K562 (cell line): Measurements from ENCODE around the gene AGPAT4. TPM values are rescaled to one million over a fixed set of nuclear protein-coding genes. Genes with fewer than 3 reads are reported as not detected.
A peak's percentile ranks its signal among the peaks of the same experiment; 100 is the strongest.

ENCODE experiments used
- DPF2 ChIP-seq: fragments of 450-650 bp; IDR thresholded peaks from 2 replicates; pipeline ENCODE4 v1.6.1; 2016
- ETV1 ChIP-seq: fragments of 450-650 bp; conservative IDR thresholded peaks from 2 replicates; pipeline ENCODE4 v1.6.1; 2016; ENCODE audit warnings: missing genetic modification characterization, control low read depth, low read depth, missing compliant biosample characterization
- GTF2A2 ChIP-seq: IDR thresholded peaks from 2 replicates; pipeline ENCODE4 v1.6.1; 2016; ENCODE audit warnings: mild to moderate bottlenecking, missing genetic modification characterization, missing compliant biosample characterization
- GTF3C2 ChIP-seq: IDR thresholded peaks from 3 replicates; pipeline ENCODE4 v1.6.1; 2011; ENCODE audit warnings: borderline replicate concordance, mild to moderate bottlenecking, moderate library complexity; ENCODE audit not compliant: insufficient read length; ENCODE audit errors: extremely low read depth
- HNRNPH1 ChIP-seq: fragments of 200-400 bp; formaldehyde crosslinking; optimal IDR thresholded peaks from 2 replicates; pipeline ENCODE3; 2017; ENCODE audit warnings: low read depth, mild to moderate bottlenecking, low read length, moderate library complexity
- HSF4 ChIP-seq: fragments of 250-450 bp; sonication (Bioruptor Pico); IDR thresholded peaks from 2 replicates; pipeline ENCODE4 v2.1.2; 2022; ENCODE audit warnings: mild to moderate bottlenecking, moderate library complexity, borderline replicate concordance
- KLF10 ChIP-seq: fragments of 250-450 bp; sonication (Bioruptor Pico); IDR thresholded peaks from 2 replicates; pipeline ENCODE4 v1.6.1; 2021; ENCODE audit warnings: matching md5 sums
- LARP7 ChIP-seq: fragments of 450-650 bp; IDR thresholded peaks from 2 replicates; pipeline ENCODE4 v1.6.1; 2016
- MAFF ChIP-seq: IDR thresholded peaks from 2 replicates; pipeline ENCODE4 v1.6.1; 2012; ENCODE audit warnings: low read length, improper control_type of control experiment
- POLR3A ChIP-seq: IDR thresholded peaks from 2 replicates; pipeline ENCODE4 v1.6.1; 2011; ENCODE audit warnings: borderline replicate concordance, mild to moderate bottlenecking, moderate library complexity; ENCODE audit not compliant: insufficient read length, insufficient read depth; ENCODE audit errors: extremely low read depth
- POU5F1 ChIP-seq: fragments of 150-350 bp; IDR thresholded peaks from 2 replicates; pipeline ENCODE4 v1.6.1; 2014; ENCODE audit warnings: borderline replicate concordance, low read length, low read depth, mild to moderate bottlenecking; ENCODE audit not compliant: partially characterized antibody
- PTBP1 ChIP-seq: fragments of 200-400 bp; formaldehyde crosslinking; IDR thresholded peaks from 2 replicates; pipeline ENCODE4 v1.6.1; 2017; ENCODE audit warnings: low read depth, low read length
- ZBTB40 ChIP-seq, 2 experiments: fragments of 450-650 bp in 1 of 2; sonication (generic) in 1 of 2; formaldehyde crosslinking in 1 of 2; IDR thresholded peaks; 2 replicates each; pipeline versions ENCODE4 v1.7.1 to v1.9.0; 2016 to 2022; ENCODE audit warnings: inconsistent platforms in 1 of 2, mild to moderate bottlenecking in 1 of 2, missing genetic modification reagents in 1 of 2
- ZEB2 ChIP-seq: fragments of 450-650 bp; IDR thresholded peaks from 2 replicates; pipeline ENCODE4 v1.6.1; 2016
- ZNF175 ChIP-seq: fragments of 200-800 bp; sonication (Bioruptor generic); IDR thresholded peaks from 2 replicates; pipeline ENCODE4 v1.6.1; 2016; ENCODE audit warnings: low read depth, mild to moderate bottlenecking, missing genetic modification characterization, missing compliant biosample characterization
- ZNF184 ChIP-seq: sonication (generic); formaldehyde crosslinking; IDR thresholded peaks from 2 replicates; pipeline ENCODE4 v1.5.0; 2020; ENCODE audit warnings: missing genetic modification reagents
- polyA plus RNA-seq, 8 experiments: library from polyadenylated mRNA; depleted of rRNA in 4 of 8; stranded (reverse) in 5 of 8; unstranded in 3 of 8; fragments of >200 nt; fragmentation: Nextera tagmentation in 2 of 8; fragmentation: Illumina TruSeq in 1 of 8; extraction: Ambion mirVana in 2 of 8; extraction: Trizol in 1 of 8; gene quantifications; 2 replicates each; pipeline versions ENCODE4 v1.2.1 to v1.2.3, GENCODE V29; 2011 to 2014; ENCODE audit warnings: inconsistent platforms in 1 of 8, missing spikeins in 1 of 8
- total RNA-seq, 7 experiments: library from RNA; depleted of rRNA in 6 of 7; stranded (reverse); fragments of >200 nt in 6 of 7; fragmentation: Illumina TruSeq in 2 of 7; extraction: Trizol in 2 of 7; gene quantifications; 2 replicates each; pipeline versions ENCODE4 v1.2.1 to v1.2.3, GENCODE V29; 2011 to 2021; ENCODE audit warnings: low replicate concordance in 1 of 7

AGPAT4 gene
- total and polyA plus RNA-seq, 9 of the 15 experiments (the other 6 are each of a cell fraction or from before 2014, with no cell fraction given): 2.2 to 15.0 (median 5.7) TPM

- TF ChIP-seq ZBTB40 (IDR thresholded peaks at IDR 0.05) (peak; percentile 24; the same call in 1 of the 2 replicates), ZBTB40 (CRISPR knock-in tag; IDR thresholded peaks at IDR 0.05) (no peak), ZNF175 (peak; percentile 92), MAFF (peak; percentile 31; the same call in 1 of the 2 replicates), HSF4 (CRISPR knock-in tag) (no peak; the same call in 1 of the 2 replicates), LARP7 (no peak; the same call in 1 of the 2 replicates), ZNF184 (CRISPR knock-in tag) (no peak), GTF2A2 (tag) (no peak), ETV1 (tag) (0 out of 2 replicates have a peak, but pooled peaks have one; percentile 12), POLR3A (no peak), KLF10 (CRISPR knock-in tag) (no peak), PTBP1 (peak; percentile 87; the same call in 1 of the 2 replicates), DPF2 (peak; percentile 99), HNRNPH1 (no peak), ZEB2 (peak; percentile 76; the same call in 1 of the 2 replicates), POU5F1 (no peak), GTF3C2 (no peak)
These were observed 19.2 kb downstream of the AGPAT4 start (continued) for GRCh38 chr6:161254464-161255253.
